Epithelial cell of proximal tubule (primary cell): ENCODE measurements around the gene ALS2CL. TPM values are rescaled to one million over a fixed set of nuclear protein-coding genes. Genes with fewer than 3 reads are reported as not detected.

Experiments used
- DNase-seq: peaks from one replicate; pipeline ENCODE4 v3.0.0-alpha.2; 2011; ENCODE audit warnings: low read depth
- H3K4me3 ChIP-seq: 2 replicates; pipeline ENCODE4 v1.5.1; 2011; ENCODE audit warnings: low read depth, mild to moderate bottlenecking, low read length
- CTCF ChIP-seq: conservative IDR thresholded peaks from 2 replicates; pipeline ENCODE4 v1.5.1; 2012; ENCODE audit warnings: low read depth, mild to moderate bottlenecking, low read length
- total RNA-seq: library from RNA; depleted of rRNA; stranded (reverse); fragments of >200 nt; gene quantifications from 2 replicates; pipeline ENCODE4 v1.2.3, GENCODE V29; 2015

Gene ALS2CL
- total RNA-seq, 1 donor from 2014 or later: 17.8 TPM

- TF ChIP-seq CTCF: no peak
- H3K4me3 ChIP-seq: no peak overlapping the region
- no peak for DNase-seq
Observed at GRCh38 chr3:46671541-46672348, 21.7 kb downstream of the ALS2CL start.

- TF ChIP-seq CTCF: no peak
- DNase-seq: no peak
- H3K4me3 ChIP-seq: no peak overlapping the region
Observed at GRCh38 chr3:46670891-46671427, 22.5 kb downstream of the ALS2CL start.

GRCh38 chr3:46670000-46670890, 23.2 kb downstream of the ALS2CL start:
- H3K4me3 ChIP-seq: no peak overlapping the region
- TF ChIP-seq CTCF: no peak

GRCh38 chr3:46669191-46669999, 24.1 kb downstream of the ALS2CL start:
- DNase-seq: no peak
- no peak for TF ChIP-seq CTCF
- no peak overlapping the region for H3K4me3 ChIP-seq

More at GRCh38 chr3:46670000-46670890, 23.2 kb downstream of the ALS2CL start:
- DNase-seq: no peak

GRCh38 chr3:46668591-46668990, 24.9 kb downstream of the ALS2CL start:
- no peak for DNase-seq
- TF ChIP-seq CTCF: no peak
- no peak overlapping the region for H3K4me3 ChIP-seq

GRCh38 chr3:46668116-46668515, 25.4 kb downstream of the ALS2CL start:
- no peak for TF ChIP-seq CTCF
- DNase-seq: no peak
- no peak overlapping the region for H3K4me3 ChIP-seq
